Measurements from ENCODE around the gene ADAMTS15.

ADAMTS15 gene

DNA sequence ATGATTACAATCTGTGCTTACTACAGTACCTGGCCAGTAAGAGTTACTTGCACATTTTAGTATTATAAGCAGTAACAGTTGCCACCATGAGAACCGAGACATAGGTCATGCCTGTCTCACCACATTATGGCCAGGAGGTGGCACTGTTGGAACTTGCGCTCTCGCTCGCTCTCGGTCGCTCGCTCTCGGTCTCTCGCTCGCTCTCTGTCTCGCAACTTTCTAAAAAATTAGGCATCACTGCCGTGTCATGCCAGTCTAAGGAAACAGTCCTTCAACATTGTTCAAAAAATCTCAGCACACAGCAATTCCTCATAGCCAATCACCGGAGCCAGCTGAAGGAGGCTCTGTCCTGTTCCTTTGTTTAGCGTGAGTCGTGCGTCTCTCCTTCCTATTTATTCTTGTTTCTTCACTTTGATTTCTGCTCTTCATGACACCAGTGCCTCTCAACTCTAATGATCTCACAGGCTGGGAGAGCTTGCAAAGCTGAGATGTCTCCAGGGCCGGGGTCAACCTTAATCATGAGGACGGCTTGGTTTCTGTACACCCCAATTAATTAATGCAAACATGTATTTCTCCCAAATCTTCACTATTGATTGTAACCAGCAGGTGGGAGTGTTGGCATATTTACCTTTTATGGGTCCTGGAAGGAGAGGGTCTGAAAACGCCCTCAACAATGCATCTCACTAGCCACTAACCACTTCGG is 13.8 kb upstream of the ADAMTS15 start (continued):
- TF ChIP-seq, protein P1, sequence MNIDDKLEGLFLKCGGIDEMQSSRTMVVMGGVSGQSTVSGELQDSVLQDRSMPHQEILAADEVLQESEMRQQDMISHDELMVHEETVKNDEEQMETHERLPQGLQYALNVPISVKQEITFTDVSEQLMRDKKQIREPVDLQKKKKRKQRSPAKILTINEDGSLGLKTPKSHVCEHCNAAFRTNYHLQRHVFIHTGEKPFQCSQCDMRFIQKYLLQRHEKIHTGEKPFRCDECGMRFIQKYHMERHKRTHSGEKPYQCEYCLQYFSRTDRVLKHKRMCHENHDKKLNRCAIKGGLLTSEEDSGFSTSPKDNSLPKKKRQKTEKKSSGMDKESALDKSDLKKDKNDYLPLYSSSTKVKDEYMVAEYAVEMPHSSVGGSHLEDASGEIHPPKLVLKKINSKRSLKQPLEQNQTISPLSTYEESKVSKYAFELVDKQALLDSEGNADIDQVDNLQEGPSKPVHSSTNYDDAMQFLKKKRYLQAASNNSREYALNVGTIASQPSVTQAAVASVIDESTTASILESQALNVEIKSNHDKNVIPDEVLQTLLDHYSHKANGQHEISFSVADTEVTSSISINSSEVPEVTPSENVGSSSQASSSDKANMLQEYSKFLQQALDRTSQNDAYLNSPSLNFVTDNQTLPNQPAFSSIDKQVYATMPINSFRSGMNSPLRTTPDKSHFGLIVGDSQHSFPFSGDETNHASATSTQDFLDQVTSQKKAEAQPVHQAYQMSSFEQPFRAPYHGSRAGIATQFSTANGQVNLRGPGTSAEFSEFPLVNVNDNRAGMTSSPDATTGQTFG (tag by site-specific recombination; IDR thresholded peaks at IDR 0.05; ENCODE audit: borderline replicate concordance): no peak
- TF ChIP-seq ZNF2 (tag by site-specific recombination; IDR thresholded peaks at IDR 0.05): peak; percentile 84; the same call in 1 of the 2 replicates
- TF ChIP-seq BCL6B (tag by site-specific recombination; IDR thresholded peaks at IDR 0.05): no peak
- no peak for TF ChIP-seq ZNF548 (tag by site-specific recombination; IDR thresholded peaks at IDR 0.05)
- peak; percentile 63 for TF ChIP-seq ZBTB26 (tag by site-specific recombination; optimal IDR thresholded peaks at IDR 0.05)
- peak; percentile 43; the same call in 1 of the 2 replicates for TF ChIP-seq ZNF366 (tag by site-specific recombination; conservative IDR thresholded peaks at IDR 0.05)

DNA sequence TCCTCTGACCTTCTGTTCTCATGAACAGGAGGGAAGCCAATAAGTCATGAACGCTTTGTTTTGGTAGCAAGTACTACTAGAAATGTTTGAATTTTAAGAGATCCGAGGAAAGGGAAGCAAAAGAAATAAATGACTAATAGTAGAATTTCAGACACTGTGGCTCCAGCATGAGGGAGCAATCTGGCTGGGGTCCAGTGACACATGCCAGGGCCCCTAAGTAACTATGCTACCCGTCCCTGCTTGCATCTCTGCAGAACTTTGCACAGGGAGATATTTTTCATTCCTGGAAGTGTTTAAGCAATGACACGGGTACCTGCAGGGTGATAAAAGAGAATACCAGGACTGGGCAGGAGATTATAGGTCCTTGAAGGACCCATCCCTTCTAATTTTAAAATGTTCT is 12.8 kb upstream of the ADAMTS15 start:
- Histone ChIP-seq H3K9me3 (ENCODE audit: control insufficient read depth, insufficient read depth, low read depth, low read length) (no peaks in the 10 kb centered on the region), H3K36me3 (ENCODE audit: control insufficient read depth in 2 of 2, insufficient read depth in 1 of 2, low read length in 2 of 2) (no peaks in the 10 kb centered on the region), H3K4me1 (ENCODE audit: control insufficient read depth, insufficient read depth, low read length) (no peaks in the 10 kb centered on the region), H3K4me3 (ENCODE audit: low read depth, low read length) (no peak overlapping the region), H3K27ac (ENCODE audit: extremely low read depth, low read depth, low read length) (no peak overlapping the region)
- CTCF ChIA-PET: interaction anchor here (0.6 to 11.6 kb wide), 34 partner anchors 9 to 483 kb away, joined by 3 to 408 read pairs (median 4); no protein-coding TSS in a partner anchor
- POLR2A ChIA-PET: interaction anchor here (0.6 kb wide), 1 partner anchor 427 kb away, joined by 3 read pairs; no protein-coding TSS in a partner anchor
- TF ChIP-seq SP7 (tag by site-specific recombination; IDR thresholded peaks at IDR 0.05): no peak

- H3K4me3 ChIP-seq (ENCODE audit: low read depth, low read length): no peak overlapping the region
- CTCF ChIA-PET: interaction anchor here (0.6 to 11.6 kb wide), 6 partner anchors 8 to 427 kb away, joined by 3 to 408 read pairs (median 4); no protein-coding TSS in a partner anchor
Observed at GRCh38 chr11:130436171-130436570, 12.3 kb upstream of the ADAMTS15 start.

DNA sequence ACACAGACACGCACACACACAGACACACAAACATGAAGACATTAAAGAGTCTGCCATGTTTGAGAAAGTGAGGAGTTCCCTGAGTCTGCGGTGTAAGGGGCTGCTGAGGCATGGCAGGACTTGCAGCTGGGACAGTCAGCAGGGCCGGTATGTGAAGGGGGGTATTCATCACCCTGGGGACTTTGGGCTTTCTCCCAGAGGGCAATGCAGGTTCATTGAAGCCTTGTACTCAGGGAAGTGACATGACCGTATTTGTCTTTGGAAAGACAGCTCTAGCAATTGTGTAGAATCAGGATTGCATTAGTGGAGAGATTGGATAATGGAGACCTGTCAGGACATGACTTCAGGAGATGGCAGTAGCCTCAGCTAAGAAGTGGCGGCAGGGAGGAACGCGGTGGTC is 10.6 kb upstream of the ADAMTS15 start:
- H3K9me3 ChIP-seq (ENCODE audit: control insufficient read depth, insufficient read depth, low read depth, low read length): no peaks in the 10 kb centered on the region
- no peaks in the 10 kb centered on the region for H3K4me1 ChIP-seq (ENCODE audit: control insufficient read depth, insufficient read depth, low read length)
- ChIA-PET POLR2A (no interaction called here), CTCF (interaction anchor here (0.6 to 11.6 kb wide), 6 partner anchors 10 to 651 kb away, joined by 3 to 408 read pairs (median 7); partner anchors contain the start of gene ADAMTS15)
- H3K27ac ChIP-seq (ENCODE audit: extremely low read depth, low read depth, low read length): no peak overlapping the region
- no peak overlapping the region for H3K4me3 ChIP-seq (ENCODE audit: low read depth, low read length)
- no peaks in the 10 kb centered on the region for H3K36me3 ChIP-seq (ENCODE audit: control insufficient read depth in 2 of 2, insufficient read depth in 1 of 2, low read length in 2 of 2)
- TF ChIP-seq, protein P2, sequence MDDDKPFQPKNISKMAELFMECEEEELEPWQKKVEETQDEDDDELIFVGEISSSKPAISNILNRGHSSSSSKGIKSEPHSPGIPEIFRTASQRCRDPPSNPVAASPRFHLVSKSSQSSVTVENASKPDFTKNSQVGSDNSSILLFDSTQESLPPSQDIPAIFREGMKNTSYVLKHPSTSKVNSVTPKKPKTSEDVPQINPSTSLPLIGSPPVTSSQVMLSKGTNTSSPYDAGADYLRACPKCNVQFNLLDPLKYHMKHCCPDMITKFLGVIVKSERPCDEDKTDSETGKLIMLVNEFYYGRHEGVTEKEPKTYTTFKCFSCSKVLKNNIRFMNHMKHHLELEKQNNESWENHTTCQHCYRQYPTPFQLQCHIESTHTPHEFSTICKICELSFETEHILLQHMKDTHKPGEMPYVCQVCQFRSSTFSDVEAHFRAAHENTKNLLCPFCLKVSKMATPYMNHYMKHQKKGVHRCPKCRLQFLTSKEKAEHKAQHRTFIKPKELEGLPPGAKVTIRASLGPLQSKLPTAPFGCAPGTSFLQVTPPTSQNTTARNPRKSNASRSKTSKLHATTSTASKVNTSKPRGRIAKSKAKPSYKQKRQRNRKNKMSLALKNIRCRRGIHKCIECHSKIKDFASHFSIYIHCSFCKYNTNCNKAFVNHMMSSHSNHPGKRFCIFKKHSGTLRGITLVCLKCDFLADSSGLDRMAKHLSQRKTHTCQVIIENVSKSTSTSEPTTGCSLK (tag by site-specific recombination; IDR thresholded peaks at IDR 0.05): no peak
- TF ChIP-seq KLF9 (tag by site-specific recombination; IDR thresholded peaks at IDR 0.05; ENCODE audit: low read depth): no peak
- TF ChIP-seq, protein P3, sequence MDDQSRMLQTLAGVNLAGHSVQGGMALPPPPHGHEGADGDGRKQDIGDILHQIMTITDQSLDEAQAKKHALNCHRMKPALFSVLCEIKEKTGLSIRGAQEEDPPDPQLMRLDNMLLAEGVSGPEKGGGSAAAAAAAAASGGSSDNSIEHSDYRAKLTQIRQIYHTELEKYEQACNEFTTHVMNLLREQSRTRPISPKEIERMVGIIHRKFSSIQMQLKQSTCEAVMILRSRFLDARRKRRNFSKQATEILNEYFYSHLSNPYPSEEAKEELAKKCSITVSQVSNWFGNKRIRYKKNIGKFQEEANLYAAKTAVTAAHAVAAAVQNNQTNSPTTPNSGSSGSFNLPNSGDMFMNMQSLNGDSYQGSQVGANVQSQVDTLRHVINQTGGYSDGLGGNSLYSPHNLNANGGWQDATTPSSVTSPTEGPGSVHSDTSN (CRISPR knock-in tag; IDR thresholded peaks at IDR 0.05): no peak
- no peak for TF ChIP-seq GLI2 (tag by site-specific recombination; IDR thresholded peaks at IDR 0.05; ENCODE audit: borderline replicate concordance, low read depth)
- no peak for TF ChIP-seq ZNF621 (tag by site-specific recombination; IDR thresholded peaks at IDR 0.05)
- TF ChIP-seq ZNF664 (tag by site-specific recombination; IDR thresholded peaks at IDR 0.05): no peak
- TF ChIP-seq ZNF658 (tag by site-specific recombination; IDR thresholded peaks at IDR 0.05): no peak

More at GRCh38 chr11:130436171-130436570, 12.3 kb upstream of the ADAMTS15 start:
- Histone ChIP-seq H3K4me1 (ENCODE audit: control insufficient read depth, insufficient read depth, low read length) (no peaks in the 10 kb centered on the region), H3K9me3 (ENCODE audit: control insufficient read depth, insufficient read depth, low read depth, low read length) (no peaks in the 10 kb centered on the region), H3K36me3 (ENCODE audit: control insufficient read depth in 2 of 2, insufficient read depth in 1 of 2, low read length in 2 of 2) (no peaks in the 10 kb centered on the region), H3K27ac (ENCODE audit: extremely low read depth, low read depth, low read length) (no peak overlapping the region)
- no peak for TF ChIP-seq KLF7 (tag by site-specific recombination; IDR thresholded peaks at IDR 0.05; ENCODE audit: borderline replicate concordance)
- no peak for TF ChIP-seq ZNF211 (tag by site-specific recombination; IDR thresholded peaks at IDR 0.05; ENCODE audit: low read depth)
- TF ChIP-seq, protein P4, sequence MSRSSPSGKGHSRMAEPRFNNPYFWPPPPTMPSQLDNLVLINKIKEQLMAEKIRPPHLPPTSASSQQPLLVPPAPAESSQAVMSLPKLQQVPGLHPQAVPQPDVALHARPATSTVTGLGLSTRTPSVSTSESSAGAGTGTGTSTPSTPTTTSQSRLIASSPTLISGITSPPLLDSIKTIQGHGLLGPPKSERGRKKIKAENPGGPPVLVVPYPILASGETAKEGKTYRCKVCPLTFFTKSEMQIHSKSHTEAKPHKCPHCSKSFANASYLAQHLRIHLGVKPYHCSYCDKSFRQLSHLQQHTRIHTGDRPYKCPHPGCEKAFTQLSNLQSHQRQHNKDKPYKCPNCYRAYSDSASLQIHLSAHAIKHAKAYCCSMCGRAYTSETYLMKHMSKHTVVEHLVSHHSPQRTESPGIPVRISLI (tag by site-specific recombination; IDR thresholded peaks at IDR 0.05): no peak
- TF ChIP-seq TRIM28 (IDR thresholded peaks at IDR 0.05; ENCODE audit: borderline replicate concordance, low read length): no peak
- no peak for TF ChIP-seq ZNF658 (tag by site-specific recombination; IDR thresholded peaks at IDR 0.05)
- no peak for TF ChIP-seq ZNF561 (tag by site-specific recombination; IDR thresholded peaks at IDR 0.05; ENCODE audit: borderline replicate concordance)
- no peak for TF ChIP-seq SETDB1 (IDR thresholded peaks at IDR 0.05; ENCODE audit: insufficient read length, low read length)
- POLR2A ChIA-PET: no interaction called here

Measured in HEK293 (cell line).